Measurements from ENCODE around the gene KRT36.

DNA sequence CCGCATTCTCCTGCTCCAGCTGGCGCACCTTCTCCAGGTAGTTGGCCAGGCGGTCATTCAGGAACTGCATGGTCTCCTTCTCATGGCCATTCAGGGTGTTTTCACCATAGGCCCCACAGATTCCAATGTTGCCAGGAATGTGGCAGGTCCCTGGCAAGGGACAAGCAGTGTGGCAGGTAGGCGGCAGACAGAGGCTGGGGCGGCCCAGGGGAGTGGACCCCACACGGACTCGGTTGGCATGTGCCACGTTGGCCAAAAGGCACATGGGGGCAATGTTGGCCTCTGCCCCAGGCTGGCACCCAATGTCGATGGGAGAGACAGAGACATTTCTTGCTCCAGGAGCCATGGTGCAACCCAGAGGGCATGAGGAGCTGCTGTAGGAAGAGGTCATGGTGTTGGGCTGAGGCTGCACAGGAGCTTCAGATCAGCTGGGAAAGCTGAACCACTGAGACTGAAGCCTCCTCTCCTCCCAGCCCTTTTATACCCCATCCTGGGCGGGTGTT, 49.1 kb downstream of the KRT36 start, which contains the start of gene KRT38:
- TF ChIP-seq, protein P1, sequence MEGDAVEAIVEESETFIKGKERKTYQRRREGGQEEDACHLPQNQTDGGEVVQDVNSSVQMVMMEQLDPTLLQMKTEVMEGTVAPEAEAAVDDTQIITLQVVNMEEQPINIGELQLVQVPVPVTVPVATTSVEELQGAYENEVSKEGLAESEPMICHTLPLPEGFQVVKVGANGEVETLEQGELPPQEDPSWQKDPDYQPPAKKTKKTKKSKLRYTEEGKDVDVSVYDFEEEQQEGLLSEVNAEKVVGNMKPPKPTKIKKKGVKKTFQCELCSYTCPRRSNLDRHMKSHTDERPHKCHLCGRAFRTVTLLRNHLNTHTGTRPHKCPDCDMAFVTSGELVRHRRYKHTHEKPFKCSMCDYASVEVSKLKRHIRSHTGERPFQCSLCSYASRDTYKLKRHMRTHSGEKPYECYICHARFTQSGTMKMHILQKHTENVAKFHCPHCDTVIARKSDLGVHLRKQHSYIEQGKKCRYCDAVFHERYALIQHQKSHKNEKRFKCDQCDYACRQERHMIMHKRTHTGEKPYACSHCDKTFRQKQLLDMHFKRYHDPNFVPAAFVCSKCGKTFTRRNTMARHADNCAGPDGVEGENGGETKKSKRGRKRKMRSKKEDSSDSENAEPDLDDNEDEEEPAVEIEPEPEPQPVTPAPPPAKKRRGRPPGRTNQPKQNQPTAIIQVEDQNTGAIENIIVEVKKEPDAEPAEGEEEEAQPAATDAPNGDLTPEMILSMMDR (IDR thresholded peaks at IDR 0.05; ENCODE audit: extremely low read depth in 1 of 2, insufficient read depth in 1 of 2, low read depth in 1 of 2, low read length in 2 of 2): no peak
- TF ChIP-seq POLR2A (IDR thresholded peaks at IDR 0.05; ENCODE audit: low read depth, low read length) (no peak), POLR2AphosphoS5 (IDR thresholded peaks at IDR 0.05; ENCODE audit: insufficient read depth, low read depth, low read length) (no peak), EZH2 (IDR thresholded peaks at IDR 0.05; ENCODE audit: borderline replicate concordance, low read depth, low read length, severe bottlenecking) (no peak), MYC (IDR thresholded peaks at IDR 0.05; ENCODE audit: low read depth, low read length) (no peak)

All from endothelial cell of umbilical vein (primary cell).